Measurements from ENCODE around the gene CDKAL1.

CDKAL1 gene

GRCh38 chr6:20918868-20919267 is 384.6 kb downstream of the CDKAL1 start:
- TF ChIP-seq POLR2AphosphoS5 (IDR thresholded peaks at IDR 0.05; ENCODE audit: low read depth, low read length) (no peak), TAF1 (IDR thresholded peaks at IDR 0.05; ENCODE audit: borderline replicate concordance, insufficient read depth, low read length) (no peak), SIN3A (IDR thresholded peaks at IDR 0.05; ENCODE audit: borderline replicate concordance, insufficient read depth, low read length) (no peak), FOXP2 (optimal IDR thresholded peaks at IDR 0.05; ENCODE audit: borderline replicate concordance, extremely low read depth, extremely low read length, insufficient read depth) (no peak), REST (IDR thresholded peaks at IDR 0.05; ENCODE audit: insufficient read depth in 1 of 2, low read depth in 2 of 2, low read length in 2 of 2) (no peak)

DNA sequence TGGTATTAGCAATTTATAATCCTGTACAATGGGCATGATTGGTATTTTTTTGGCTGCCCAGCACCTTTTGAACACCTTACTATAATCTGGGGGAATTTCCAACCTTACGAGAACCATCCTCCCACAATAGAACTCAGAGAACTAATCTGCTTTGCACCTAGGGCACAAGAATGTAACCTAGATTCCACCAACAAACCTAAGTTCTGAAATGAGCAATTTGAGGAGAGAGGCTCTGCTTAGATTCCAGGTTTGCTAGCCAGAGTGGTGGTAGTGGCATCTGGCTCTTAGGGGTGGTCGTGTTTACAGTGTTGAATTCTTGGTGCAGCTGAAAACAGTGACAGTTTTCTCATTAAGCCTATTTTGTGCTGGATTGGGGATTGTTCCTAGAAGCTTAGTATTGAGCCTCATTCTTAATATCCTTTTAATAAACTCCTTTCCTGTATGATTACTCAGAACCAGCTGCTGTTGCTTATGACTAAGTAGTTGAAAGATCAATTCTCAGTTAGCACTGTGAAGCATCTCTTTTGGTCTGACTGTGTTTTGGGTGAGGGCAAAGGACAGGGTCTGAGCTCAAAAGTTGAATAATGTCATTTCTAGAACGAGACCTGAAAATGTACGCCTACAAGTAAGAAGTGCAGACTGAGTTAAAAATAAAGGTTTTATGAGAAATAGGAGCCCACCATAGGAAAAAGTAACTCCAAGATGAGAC is 385.6 kb downstream of the CDKAL1 start:
- TF ChIP-seq SIN3A (IDR thresholded peaks at IDR 0.05; ENCODE audit: borderline replicate concordance, insufficient read depth, low read length) (no peak), REST (IDR thresholded peaks at IDR 0.05; ENCODE audit: insufficient read depth in 1 of 2, low read depth in 2 of 2, low read length in 2 of 2) (no peak)

- no peak for TF ChIP-seq SIN3A (IDR thresholded peaks at IDR 0.05; ENCODE audit: borderline replicate concordance, insufficient read depth, low read length)
- no peak for TF ChIP-seq FOXP2 (optimal IDR thresholded peaks at IDR 0.05; ENCODE audit: borderline replicate concordance, extremely low read depth, extremely low read length, insufficient read depth)
- no peak for TF ChIP-seq TAF1 (IDR thresholded peaks at IDR 0.05; ENCODE audit: borderline replicate concordance, insufficient read depth, low read length)
- TF ChIP-seq POLR2AphosphoS5 (IDR thresholded peaks at IDR 0.05; ENCODE audit: low read depth, low read length): no peak
- no peak for TF ChIP-seq REST (IDR thresholded peaks at IDR 0.05; ENCODE audit: insufficient read depth in 1 of 2, low read depth in 2 of 2, low read length in 2 of 2)
Observed at GRCh38 chr6:20921578-20921977, 387.3 kb downstream of the CDKAL1 start.

- no peak for TF ChIP-seq TAF1 (IDR thresholded peaks at IDR 0.05; ENCODE audit: borderline replicate concordance, insufficient read depth, low read length)
- no peak for TF ChIP-seq POLR2AphosphoS5 (IDR thresholded peaks at IDR 0.05; ENCODE audit: low read depth, low read length)
- TF ChIP-seq SIN3A (IDR thresholded peaks at IDR 0.05; ENCODE audit: borderline replicate concordance, insufficient read depth, low read length): no peak
- TF ChIP-seq REST (IDR thresholded peaks at IDR 0.05; ENCODE audit: insufficient read depth in 1 of 2, low read depth in 2 of 2, low read length in 2 of 2): no peak
- TF ChIP-seq FOXP2 (optimal IDR thresholded peaks at IDR 0.05; ENCODE audit: borderline replicate concordance, extremely low read depth, extremely low read length, insufficient read depth): no peak
Observed at GRCh38 chr6:20922743-20923142, 388.5 kb downstream of the CDKAL1 start.
